WTC11 (cell line): ENCODE data around the gene BUB1. TPM values are rescaled to one million over a fixed set of nuclear protein-coding genes. Genes with fewer than 3 reads are reported as not detected.

Experiments used
- ATAC-seq: fragments of 200-7000 bp; cut with Tn5 transposase; 2 replicates; pipeline ENCODE4 v1.10.0; 2021; ENCODE audit warnings: mild to moderate bottlenecking, moderate library complexity
- CTCF ChIA-PET: fragments of 300-600 bp; sonication (Branson Sonifier 250); formaldehyde crosslinking; loops from one replicate; lab custom pipeline; 2021; ENCODE audit warnings: antibody characterized with exemption; lab: Charles Lee
- POLR2A ChIA-PET: fragments of 350-600 bp; sonication (Branson Sonifier 250); formaldehyde crosslinking; loops from one replicate; lab custom pipeline; 2021; ENCODE audit warnings: antibody characterized with exemption; lab: Charles Lee
- DNase-seq: peaks from one replicate; pipeline ENCODE4 v3.0.0; 2021; ENCODE audit warnings: low spot score
- H3K27ac Mint-ChIP-seq: 2 replicates; pipeline ENCODE4 v1.8.0; 2021; ENCODE audit warnings: mixed read lengths
- H3K27me3 Mint-ChIP-seq: 2 replicates; pipeline ENCODE4 v1.8.0; 2021; ENCODE audit warnings: low read depth, mild to moderate bottlenecking, moderate library complexity, mixed read lengths
- H3K36me3 Mint-ChIP-seq: 2 replicates; pipeline ENCODE4 v1.8.0; 2021; ENCODE audit warnings: mixed read lengths
- H3K4me1 Mint-ChIP-seq: 2 replicates; pipeline ENCODE4 v1.8.0; 2022; ENCODE audit warnings: mixed read lengths
- H3K4me3 Mint-ChIP-seq: 2 replicates; pipeline ENCODE4 v1.8.0; 2021; ENCODE audit warnings: mild to moderate bottlenecking, moderate library complexity, mixed read lengths
- H3K9me3 Mint-ChIP-seq: 2 replicates; pipeline ENCODE4 v1.8.0; 2021; ENCODE audit warnings: mixed read lengths
- ATF2 ChIP-seq: sonication (generic); formaldehyde crosslinking; IDR thresholded peaks from 2 replicates; pipeline ENCODE4 v1.8.1; 2022; ENCODE audit warnings: low read depth, missing genetic modification reagents, borderline replicate concordance
- ATF6 ChIP-seq: sonication (generic); formaldehyde crosslinking; IDR thresholded peaks from 2 replicates; pipeline ENCODE4 v1.8.1; 2023; ENCODE audit warnings: mild to moderate bottlenecking, missing genetic modification reagents
- CDX4 ChIP-seq: fragments of 250-450 bp; sonication (Bioruptor Pico); IDR thresholded peaks from 2 replicates; pipeline ENCODE4 v1.9.0; 2021; ENCODE audit warnings: moderate library complexity, mild to moderate bottlenecking, inconsistent platforms, borderline replicate concordance
- CTCF ChIP-seq: fragments of 200-600 bp; IDR thresholded peaks from 2 replicates; pipeline ENCODE4 v1.8.0; 2022; ENCODE audit warnings: antibody characterized with exemption
- ESRRA ChIP-seq: sonication (generic); formaldehyde crosslinking; IDR thresholded peaks from 2 replicates; pipeline ENCODE4 v1.8.1; 2022; ENCODE audit warnings: mild to moderate bottlenecking, missing genetic modification reagents, borderline replicate concordance
- IRF2 ChIP-seq: sonication (generic); formaldehyde crosslinking; IDR thresholded peaks from 2 replicates; pipeline ENCODE4 v1.8.0; 2022; ENCODE audit warnings: low read depth, missing genetic modification reagents, borderline replicate concordance
- JAZF1 ChIP-seq: fragments of 250-450 bp; sonication (Bioruptor Pico); IDR thresholded peaks from 2 replicates; pipeline ENCODE4 v1.9.0; 2021; ENCODE audit warnings: moderate library complexity, mild to moderate bottlenecking, inconsistent platforms
- KAT7 ChIP-seq: sonication (generic); formaldehyde crosslinking; IDR thresholded peaks from 2 replicates; pipeline ENCODE4 v1.8.1; 2023; ENCODE audit warnings: missing genetic modification reagents, mild to moderate bottlenecking, borderline replicate concordance
- MAX ChIP-seq: sonication (generic); formaldehyde crosslinking; IDR thresholded peaks from 2 replicates; pipeline ENCODE4 v1.8.0; 2022; ENCODE audit warnings: mild to moderate bottlenecking, missing genetic modification reagents
- NR1H2 ChIP-seq: sonication (generic); formaldehyde crosslinking; IDR thresholded peaks from 2 replicates; pipeline ENCODE4 v1.9.0; 2021; ENCODE audit warnings: mild to moderate bottlenecking, moderate library complexity, missing genetic modification reagents
- NR2C2 ChIP-seq: sonication (generic); formaldehyde crosslinking; IDR thresholded peaks from 2 replicates; pipeline ENCODE4 v1.8.0; 2022; ENCODE audit warnings: mild to moderate bottlenecking, missing genetic modification reagents
- PRRX2 ChIP-seq: fragments of 250-450 bp; sonication (Bioruptor Pico); IDR thresholded peaks from 2 replicates; pipeline ENCODE4 v1.8.0; 2021; ENCODE audit warnings: mild to moderate bottlenecking
- USF2 ChIP-seq: sonication (generic); formaldehyde crosslinking; IDR thresholded peaks from 2 replicates; pipeline ENCODE4 v1.8.1; 2023; ENCODE audit warnings: mild to moderate bottlenecking, missing genetic modification reagents, moderate library complexity
- ZMAT4 ChIP-seq: fragments of 250-450 bp; sonication (Bioruptor Pico); IDR thresholded peaks from 2 replicates; pipeline ENCODE4 v1.9.0; 2021; ENCODE audit warnings: mild to moderate bottlenecking
- ZNF416 ChIP-seq: fragments of 250-450 bp; sonication (Bioruptor Pico); IDR thresholded peaks from 2 replicates; pipeline ENCODE4 v1.9.0; 2021; ENCODE audit warnings: mild to moderate bottlenecking, inconsistent platforms
- ZNF512 ChIP-seq: sonication (generic); formaldehyde crosslinking; IDR thresholded peaks from 2 replicates; pipeline ENCODE4 v1.8.1; 2022; ENCODE audit warnings: missing genetic modification reagents, borderline replicate concordance
- ZNF532 ChIP-seq: fragments of 250-450 bp; sonication (Bioruptor Pico); IDR thresholded peaks from 2 replicates; pipeline ENCODE4 v1.9.0; 2021; ENCODE audit warnings: mild to moderate bottlenecking, borderline replicate concordance
- total RNA-seq: library from RNA; stranded (reverse); gene quantifications from 3 replicates; pipeline ENCODE4 v1.2.3, GENCODE V29; 2021

Gene BUB1
- total RNA-seq, 1 experiment from 2014 or later = 116 TPM

GRCh38 chr2:110664135-110664534, 13.7 kb downstream of the BUB1 start:
- Mint-ChIP-seq H3K27me3 (no peaks in the 10 kb centered on the region), H3K4me3 (no peak overlapping the region), H3K9me3 (no peaks in the 10 kb centered on the region), H3K27ac (peak overlapping the region; percentile 93), H3K4me1 (peaks cover 6% of the 10 kb centered on the region; the same call in 1 of the 2 replicates), H3K36me3 (peaks cover 81% of the 10 kb centered on the region)
- no peak for DNase-seq
- ChIA-PET POLR2A (no interaction called here), CTCF (interaction anchor here (0.7 to 1.7 kb wide), 2 partner anchors 23 to 91 kb away, joined by 3 to 10 read pairs; no protein-coding TSS in a partner anchor)
- ATAC-seq = no peak
- TF ChIP-seq CDX4 (CRISPR knock-in tag) (no peak), USF2 (CRISPR knock-in tag) (no peak), MAX (no peak), ESRRA (CRISPR knock-in tag) (no peak), NR1H2 (no peak), JAZF1 (CRISPR knock-in tag) (no peak), IRF2 (CRISPR knock-in tag) (no peak), ZNF532 (no peak), ATF6 (CRISPR knock-in tag) (no peak), ATF2 (CRISPR knock-in tag) (no peak), CTCF (no peak), NR2C2 (no peak), ZMAT4 (CRISPR knock-in tag) (no peak), KAT7 (CRISPR knock-in tag) (no peak), ZNF512 (CRISPR knock-in tag) (no peak), PRRX2 (CRISPR knock-in tag) (no peak), ZNF416 (CRISPR knock-in tag) (no peak)
- TF ChIP-seq, all 79 proteins: peak for 0
